Muscle of arm (tissue), 14 donors: ENCODE data around the gene SYT15. TPM values are rescaled to one million over a fixed set of nuclear protein-coding genes. Genes with fewer than 3 reads are reported as not detected.
"Not testable (repeated sequence)": the region's sequence is repeated elsewhere in the genome, so short reads cannot be mapped to it uniquely, and the experiment has no call there.

ENCODE experiments used
- DNase-seq: peaks from one replicate; pipeline ENCODE4 v3.0.0-alpha.2; 2013
- long read RNA-seq, 11 donors: transcript quantifications; one replicate each; lab custom pipeline, GENCODE V29; 2026
- polyA plus RNA-seq, 12 donors: library from polyadenylated mRNA; unstranded; fragments of 120-200 nt; gene quantifications; one replicate each; pipeline ENCODE4 v1.2.1, GENCODE V29; 2013; ENCODE audit not compliant: insufficient read length in 12 of 12

The SYT15 gene
- polyA plus RNA-seq: 1 to 10 TPM in 10 of 12 donors, not detected in 2; 2.8 to 8.3 (median 5.4) TPM
- long read RNA-seq, donor 1: 0 reads
- long read RNA-seq, donor 2: 0 reads
- long read RNA-seq, donor 3: 0 reads
- long read RNA-seq, donor 4: 0 reads
- long read RNA-seq, donor 5: 0 reads
- long read RNA-seq, donor 6: 0 reads
- long read RNA-seq, donor 7: 0 reads
- long read RNA-seq, donor 8: 0 reads
- long read RNA-seq, donor 9: 0 reads
- long read RNA-seq, donor 10: 0 reads
- long read RNA-seq, donor 11: 0 reads

- DNase-seq: not testable (repeated sequence)
Measured at GRCh38 chr10:46578474-46579178, at the start of gene SYT15. SYT15 (plus strand) TSS chr10:46579128; CDS start chr10:46579169, 41 bp downstream.

GRCh38 chr10:46529742-46530141, 49.2 kb upstream of the SYT15 start:
- not testable (repeated sequence) for DNase-seq

GRCh38 chr10:46530249-46531186, 48.4 kb upstream of the SYT15 start:
- DNase-seq: peak; percentile 59

GRCh38 chr10:46532256-46532655, 46.7 kb upstream of the SYT15 start:
- DNase-seq: not testable (repeated sequence)

- DNase-seq: no peak
Measured at GRCh38 chr10:46534828-46535524, 44.0 kb upstream of the SYT15 start.

GRCh38 chr10:46536171-46536570, 42.8 kb upstream of the SYT15 start:
- no peak for DNase-seq

GRCh38 chr10:46536781-46537180, 42.1 kb upstream of the SYT15 start:
- DNase-seq: no peak

- no peak for DNase-seq
Measured at GRCh38 chr10:46537309-46537708, 41.6 kb upstream of the SYT15 start.

GRCh38 chr10:46538155-46538554, 40.8 kb upstream of the SYT15 start:
- DNase-seq: no peak

- no peak for DNase-seq
Measured at GRCh38 chr10:46538717-46539426, 40.1 kb upstream of the SYT15 start.

- DNase-seq: no peak
Measured at GRCh38 chr10:46539596-46540411, 39.1 kb upstream of the SYT15 start.

GRCh38 chr10:46540412-46541016, 38.4 kb upstream of the SYT15 start:
- no peak for DNase-seq

GRCh38 chr10:46541017-46541661, 37.8 kb upstream of the SYT15 start:
- DNase-seq: no peak

- no peak for DNase-seq
Measured at GRCh38 chr10:46541735-46542566, 37.0 kb upstream of the SYT15 start.

- no peak for DNase-seq
Measured at GRCh38 chr10:46542567-46543465, 36.1 kb upstream of the SYT15 start.

GRCh38 chr10:46543466-46544377, 35.2 kb upstream of the SYT15 start:
- DNase-seq: no peak
